ENCODE data around the gene SAMD11. TPM values are rescaled to one million over a fixed set of nuclear protein-coding genes. Genes with fewer than 3 reads are reported as not detected.
A peak's percentile ranks its signal among the peaks of the same experiment; 100 is the strongest.

The SAMD11 gene
- total RNA-seq, 4 donors from 2014 or later: 1.0 to 40.7 (median 13.8) TPM

DNA sequence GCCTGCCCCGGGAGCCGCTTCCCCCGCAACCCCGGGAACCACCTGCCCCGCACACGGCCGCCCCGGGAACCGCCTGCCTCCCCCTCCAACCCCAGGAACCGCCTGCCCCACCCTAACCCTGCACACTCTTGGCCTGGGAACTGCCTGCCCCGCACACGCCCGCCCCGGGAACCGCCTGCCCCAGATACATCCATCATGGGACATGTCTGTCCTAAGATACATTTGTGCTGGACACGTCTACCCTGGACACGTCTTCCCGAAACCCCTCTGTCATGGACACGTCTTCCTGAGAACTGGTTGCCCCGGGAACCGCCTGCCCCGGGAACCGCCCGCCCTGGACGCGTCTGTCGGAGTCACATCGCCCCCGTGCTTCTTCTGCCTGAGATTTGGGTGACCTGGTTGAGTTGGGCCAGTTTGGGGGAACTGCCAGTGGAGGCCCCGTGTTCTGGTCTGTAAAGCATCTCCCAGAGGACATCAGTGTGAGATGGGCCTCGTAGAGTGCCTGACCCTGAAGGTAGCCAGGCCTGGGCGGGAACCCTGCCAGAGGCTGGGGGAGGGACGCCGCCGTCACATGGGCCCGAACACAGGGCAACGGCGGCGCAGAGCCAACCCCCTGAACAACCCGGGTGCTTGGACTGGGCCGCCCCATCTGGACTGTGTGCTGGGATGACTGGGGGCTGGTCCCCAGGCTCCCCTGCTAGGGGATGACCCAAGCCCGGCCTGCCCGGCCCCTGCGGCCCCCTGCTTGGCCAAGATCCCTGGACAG lies 54.5 kb downstream of the SAMD11 start:
- no peak for TF ChIP-seq POLR2A (IDR thresholded peaks at IDR 0.05)
- TF ChIP-seq, protein P1, sequence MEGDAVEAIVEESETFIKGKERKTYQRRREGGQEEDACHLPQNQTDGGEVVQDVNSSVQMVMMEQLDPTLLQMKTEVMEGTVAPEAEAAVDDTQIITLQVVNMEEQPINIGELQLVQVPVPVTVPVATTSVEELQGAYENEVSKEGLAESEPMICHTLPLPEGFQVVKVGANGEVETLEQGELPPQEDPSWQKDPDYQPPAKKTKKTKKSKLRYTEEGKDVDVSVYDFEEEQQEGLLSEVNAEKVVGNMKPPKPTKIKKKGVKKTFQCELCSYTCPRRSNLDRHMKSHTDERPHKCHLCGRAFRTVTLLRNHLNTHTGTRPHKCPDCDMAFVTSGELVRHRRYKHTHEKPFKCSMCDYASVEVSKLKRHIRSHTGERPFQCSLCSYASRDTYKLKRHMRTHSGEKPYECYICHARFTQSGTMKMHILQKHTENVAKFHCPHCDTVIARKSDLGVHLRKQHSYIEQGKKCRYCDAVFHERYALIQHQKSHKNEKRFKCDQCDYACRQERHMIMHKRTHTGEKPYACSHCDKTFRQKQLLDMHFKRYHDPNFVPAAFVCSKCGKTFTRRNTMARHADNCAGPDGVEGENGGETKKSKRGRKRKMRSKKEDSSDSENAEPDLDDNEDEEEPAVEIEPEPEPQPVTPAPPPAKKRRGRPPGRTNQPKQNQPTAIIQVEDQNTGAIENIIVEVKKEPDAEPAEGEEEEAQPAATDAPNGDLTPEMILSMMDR (IDR thresholded peaks at IDR 0.05): no peak
- Histone ChIP-seq H3K4me1 (peaks cover 0 to 7% of the 10 kb centered on the region in 2 donors), H3K27ac (no peak overlapping the region), H3K4me3 (no peak overlapping the region), H3K36me3 (no peaks in the 10 kb centered on the region), H3K27me3 (peaks cover 0 to 3% of the 10 kb centered on the region in 2 donors), H3K9me3 (no peaks in the 10 kb centered on the region)
- no peak for DNase-seq
- intact Hi-C loops (cut with DNase I; ENCODE audit: low total_unique reads): loop anchor here (10.0 kb wide), 2 partner anchors 73 to 257 kb away; partner anchors contain the start of genes B3GALT6 and SDF4

GRCh38 chr1:978835-979743 lies 55.4 kb downstream of the SAMD11 start:
- DNase-seq: peak in 1 of 2 donors; percentile 11
- no peaks in the 10 kb centered on the region for H3K36me3 ChIP-seq
- H3K27ac ChIP-seq: no peak overlapping the region
- H3K4me1 ChIP-seq: peaks cover 0 to 7% of the 10 kb centered on the region in 2 donors
- peaks cover 0 to 3% of the 10 kb centered on the region in 2 donors for H3K27me3 ChIP-seq
- no peak overlapping the region for H3K4me3 ChIP-seq
- intact Hi-C loops (cut with DNase I; ENCODE audit: low total_unique reads): loop anchor here (10.0 kb wide), 2 partner anchors 74 to 256 kb away; partner anchors contain the start of genes B3GALT6 and SDF4
- no peak for TF ChIP-seq POLR2A (IDR thresholded peaks at IDR 0.05)
- TF ChIP-seq, protein P1 (IDR thresholded peaks at IDR 0.05): no peak
- H3K9me3 ChIP-seq: no peaks in the 10 kb centered on the region

DNA sequence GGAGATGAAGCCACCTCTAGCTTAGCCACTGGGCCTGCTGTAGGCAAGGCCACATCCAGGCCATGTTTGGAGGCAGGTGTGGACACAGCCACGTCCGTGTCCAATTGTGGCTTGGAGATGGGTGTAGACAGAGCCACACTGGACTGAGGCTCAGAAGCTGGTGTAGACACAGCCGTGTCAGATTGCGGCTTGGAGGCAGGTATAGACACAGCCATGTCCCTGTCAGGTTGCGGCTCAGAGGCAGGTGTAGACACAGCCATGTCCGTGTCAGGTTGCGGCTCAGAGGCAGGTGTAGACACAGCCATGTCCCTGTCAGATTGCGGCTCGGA lies 56.0 kb downstream of the SAMD11 start:
- H3K36me3 ChIP-seq: no peaks in the 10 kb centered on the region
- no peak overlapping the region for H3K27ac ChIP-seq
- TF ChIP-seq, protein P1 (IDR thresholded peaks at IDR 0.05): no peak
- no peaks in the 10 kb centered on the region for H3K9me3 ChIP-seq
- H3K27me3 ChIP-seq: peaks cover 0 to 3% of the 10 kb centered on the region in 2 donors
- DNase-seq: no peak
- H3K4me1 ChIP-seq: peaks cover 0 to 7% of the 10 kb centered on the region in 2 donors
- intact Hi-C loops (cut with DNase I; ENCODE audit: low total_unique reads): loop anchor here (10.0 kb wide), 3 partner anchors 75 to 255 kb away; partner anchors contain the start of genes B3GALT6 and SDF4
- no peak overlapping the region for H3K4me3 ChIP-seq

- no peak for DNase-seq
- Histone ChIP-seq H3K4me3 (no peak overlapping the region), H3K27me3 (peaks cover 0 to 3% of the 10 kb centered on the region in 2 donors), H3K36me3 (no peaks in the 10 kb centered on the region), H3K27ac (no peak overlapping the region), H3K4me1 (peaks cover 0 to 7% of the 10 kb centered on the region in 2 donors), H3K9me3 (no peaks in the 10 kb centered on the region)
- TF ChIP-seq POLR2A (IDR thresholded peaks at IDR 0.05): no peak
- TF ChIP-seq, protein P1 (IDR thresholded peaks at IDR 0.05): no peak
- intact Hi-C loops (cut with DNase I; ENCODE audit: low total_unique reads): loop anchor here (10.0 kb wide), 1 partner anchor 85 kb away; no protein-coding TSS in a partner anchor
Observed at GRCh38 chr1:980137-980571, 56.4 kb downstream of the SAMD11 start.
